Gastrocnemius medialis (tissue), 4 donors: ENCODE results near the gene ITPA. TPM values are rescaled to one million over a fixed set of nuclear protein-coding genes. Genes with fewer than 3 reads are reported as not detected.
A peak's percentile ranks its signal among the peaks of the same experiment; 100 is the strongest.

Source experiments
- ATAC-seq, 2 donors: fragments of 150-250 bp; one replicate each; pipeline ENCODE4 v1.9.1; 2016
- DNase-seq, 2 donors: peaks; one replicate each; pipeline ENCODE4 v3.0.0-alpha.2; 2019
- H3K27ac ChIP-seq, 4 donors: fragments of 200-600 bp; sonication (generic); 1 replicate in 1 of 4; 2 replicates in 3 of 4; pipeline ENCODE4 v1.5.1; 2016 to 2018; ENCODE audit warnings: mild to moderate bottlenecking in 2 of 4, moderate library complexity in 1 of 4
- H3K27me3 ChIP-seq, 3 donors: fragments of 200-600 bp; sonication (generic) in 2 of 3; 1 replicate in 1 of 3; 2 replicates in 2 of 3; pipeline versions ENCODE4 v1.5.1 to v1.6.0; 2016 to 2019; ENCODE audit warnings: mild to moderate bottlenecking in 1 of 3, moderate library complexity in 1 of 3
- H3K36me3 ChIP-seq, 2 donors: fragments of 200-600 bp; sonication (generic) in 1 of 2; one replicate each; pipeline ENCODE4 v1.5.1; 2017 to 2018
- H3K4me1 ChIP-seq, 2 donors: fragments of 200-600 bp; sonication (generic) in 1 of 2; one replicate each; pipeline ENCODE4 v1.5.1; 2016 to 2017; ENCODE audit warnings: mild to moderate bottlenecking in 2 of 2
- H3K4me3 ChIP-seq, 4 donors: fragments of 200-600 bp; sonication (generic) in 3 of 4; 1 replicate in 1 of 4; 2 replicates in 3 of 4; pipeline ENCODE4 v1.5.1; 2016 to 2019; ENCODE audit warnings: mild to moderate bottlenecking in 2 of 4
- H3K9me3 ChIP-seq, 3 donors: fragments of 200-600 bp; sonication (generic) in 2 of 3; 1 replicate in 1 of 3; 2 replicates in 2 of 3; pipeline ENCODE4 v1.5.1; 2016 to 2019
- POLR2A ChIP-seq, 2 donors: fragments of 450-650 bp; IDR thresholded peaks; one replicate each; pipeline ENCODE4 v1.6.1; 2017; ENCODE audit warnings: antibody characterized with exemption in 2 of 2, mild to moderate bottlenecking in 2 of 2, moderate library complexity in 2 of 2
- in situ Hi-C, 4 donors: fragments of 200-750 bp; cut with MboI; loops; one replicate each; pipeline versions ENCODE4 v1.15.0 to v1.8.0; 2017; ENCODE audit warnings: low sequenced_read_pairs in 4 of 4
- intact Hi-C: fragments of 100-400 bp; cut with DNase I; formaldehyde crosslinking; loops from one replicate; pipeline ENCODE4 v1.15.1; 2023; ENCODE audit warnings: low total_unique reads
- total RNA-seq, 4 donors: library from RNA; depleted of rRNA; stranded (reverse); fragments of >200 nt; gene quantifications; one replicate each; pipeline versions ENCODE4 v1.1.0 to v1.2.3, GENCODE V29; 2016
- TF ChIP-seq, protein P1 (sequence below), 5 experiments: fragments of 450-650 bp in 3 of 5; fragments of 200-600 bp in 2 of 5; sonication (generic) in 2 of 5; IDR thresholded peaks in 4 of 5; conservative IDR thresholded peaks in 1 of 5; 1 replicate in 4 of 5; 2 replicates in 1 of 5; pipeline ENCODE4 v1.5.1; 2016 to 2019; ENCODE audit warnings: antibody characterized with exemption in 5 of 5, mild to moderate bottlenecking in 3 of 5, moderate library complexity in 3 of 5

The ITPA gene
- total RNA-seq, 4 donors from 2014 or later: 27.2 to 59.5 (median 34.0) TPM

DNA sequence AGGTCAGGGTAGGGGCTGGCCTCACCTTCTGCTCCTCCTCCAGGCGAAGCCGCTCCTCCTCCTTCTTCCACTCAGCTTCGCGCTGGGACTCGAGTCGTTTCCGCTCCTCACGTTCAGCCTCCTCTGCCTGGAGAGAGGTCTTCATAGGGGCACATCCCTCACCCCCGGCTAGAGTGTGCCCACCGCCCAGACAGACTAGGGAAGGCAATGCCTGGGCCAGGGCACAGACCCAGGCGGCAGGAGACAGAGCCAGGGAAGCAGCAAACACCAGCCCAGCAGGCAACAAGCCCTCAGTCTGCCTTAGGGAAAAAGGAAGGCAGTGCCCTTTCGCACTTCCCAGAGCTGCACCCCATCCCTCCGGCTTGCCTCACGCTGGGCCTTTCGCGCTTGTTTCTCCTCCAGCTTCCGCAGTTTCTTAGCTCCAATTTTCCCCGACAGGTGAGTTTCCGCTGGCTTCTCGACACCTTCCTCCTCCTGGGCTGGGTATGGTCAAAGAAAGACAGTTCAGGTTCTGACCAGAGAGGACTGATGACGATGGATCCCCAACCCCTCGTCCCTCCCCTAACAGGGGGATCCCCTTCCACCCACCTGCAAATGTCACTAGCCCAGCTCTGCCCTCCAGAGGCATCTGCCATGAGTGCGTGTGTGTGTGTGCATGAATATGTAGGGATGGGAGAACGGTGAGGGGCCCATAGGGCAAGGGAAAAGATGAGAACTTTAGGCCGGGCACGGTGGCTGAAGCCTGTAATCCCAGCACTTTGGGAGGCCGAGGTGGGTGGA is 9.1 kb upstream of the ITPA start:
- DNase-seq: no peak
- peaks cover 8 to 14% of the 10 kb centered on the region in 2 donors for H3K4me1 ChIP-seq
- no peaks in the 10 kb centered on the region for H3K27me3 ChIP-seq
- peaks cover 0 to 58% of the 10 kb centered on the region in 2 donors for H3K36me3 ChIP-seq
- no peak overlapping the region for H3K4me3 ChIP-seq
- no peaks in the 10 kb centered on the region for H3K9me3 ChIP-seq
- no peak for ATAC-seq
- intact Hi-C loops (loop anchor here (10.0 kb wide), 1 partner anchor 155 kb away; the partner anchor contains the start of genes GNRH2 and MRPS26), in situ Hi-C loops (loop anchor here in 1 of 4 donors (25.0 kb wide), 1 partner anchor 138 kb away; the partner anchor contains the start of gene OXT)
- H3K27ac ChIP-seq: no peak overlapping the region
- TF ChIP-seq, protein P1, sequence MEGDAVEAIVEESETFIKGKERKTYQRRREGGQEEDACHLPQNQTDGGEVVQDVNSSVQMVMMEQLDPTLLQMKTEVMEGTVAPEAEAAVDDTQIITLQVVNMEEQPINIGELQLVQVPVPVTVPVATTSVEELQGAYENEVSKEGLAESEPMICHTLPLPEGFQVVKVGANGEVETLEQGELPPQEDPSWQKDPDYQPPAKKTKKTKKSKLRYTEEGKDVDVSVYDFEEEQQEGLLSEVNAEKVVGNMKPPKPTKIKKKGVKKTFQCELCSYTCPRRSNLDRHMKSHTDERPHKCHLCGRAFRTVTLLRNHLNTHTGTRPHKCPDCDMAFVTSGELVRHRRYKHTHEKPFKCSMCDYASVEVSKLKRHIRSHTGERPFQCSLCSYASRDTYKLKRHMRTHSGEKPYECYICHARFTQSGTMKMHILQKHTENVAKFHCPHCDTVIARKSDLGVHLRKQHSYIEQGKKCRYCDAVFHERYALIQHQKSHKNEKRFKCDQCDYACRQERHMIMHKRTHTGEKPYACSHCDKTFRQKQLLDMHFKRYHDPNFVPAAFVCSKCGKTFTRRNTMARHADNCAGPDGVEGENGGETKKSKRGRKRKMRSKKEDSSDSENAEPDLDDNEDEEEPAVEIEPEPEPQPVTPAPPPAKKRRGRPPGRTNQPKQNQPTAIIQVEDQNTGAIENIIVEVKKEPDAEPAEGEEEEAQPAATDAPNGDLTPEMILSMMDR (IDR thresholded peaks at IDR 0.05 in 4 of 5, conservative IDR thresholded peaks at IDR 0.05 in 1 of 5): no peak
- TF ChIP-seq POLR2A (IDR thresholded peaks at IDR 0.05): no peak

DNA sequence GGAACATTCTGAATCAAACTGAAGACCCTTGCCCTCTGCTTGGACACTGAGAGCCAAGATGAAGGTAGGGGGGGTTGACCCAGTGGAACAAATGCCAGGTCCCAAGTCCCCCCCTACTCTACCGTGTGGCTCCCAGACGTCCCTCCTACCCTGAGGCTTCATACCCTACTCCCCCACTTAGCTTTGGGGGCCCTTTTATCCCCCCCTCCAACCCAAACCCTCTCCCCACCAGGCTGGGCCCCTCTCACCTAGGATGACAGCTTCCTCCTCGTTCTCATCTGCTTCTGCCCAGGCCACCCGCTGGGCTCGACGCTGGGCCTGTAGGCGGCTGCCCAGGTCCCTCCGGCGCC is 6.4 kb upstream of the ITPA start:
- TF ChIP-seq, protein P1 (IDR thresholded peaks at IDR 0.05 in 4 of 5, conservative IDR thresholded peaks at IDR 0.05 in 1 of 5): no peak
- no peak for TF ChIP-seq POLR2A (IDR thresholded peaks at IDR 0.05)
- peak overlapping the region; percentile 92 to 94 (median 94) for H3K27ac ChIP-seq
- in situ Hi-C loops (no loop called here), intact Hi-C loops (loop anchor here (10.0 kb wide), 1 partner anchor 158 kb away; the partner anchor contains the start of genes GNRH2 and MRPS26)
- H3K9me3 ChIP-seq: no peaks in the 10 kb centered on the region
- H3K27me3 ChIP-seq: no peaks in the 10 kb centered on the region
- H3K4me1 ChIP-seq: peaks cover 8 to 14% of the 10 kb centered on the region in 2 donors
- peaks cover 0 to 39% of the 10 kb centered on the region in 2 donors for H3K36me3 ChIP-seq
- H3K4me3 ChIP-seq: peak overlapping the region; percentile 74 to 92 (median 90)
- DNase-seq: no peak
- no peak for ATAC-seq

DNA sequence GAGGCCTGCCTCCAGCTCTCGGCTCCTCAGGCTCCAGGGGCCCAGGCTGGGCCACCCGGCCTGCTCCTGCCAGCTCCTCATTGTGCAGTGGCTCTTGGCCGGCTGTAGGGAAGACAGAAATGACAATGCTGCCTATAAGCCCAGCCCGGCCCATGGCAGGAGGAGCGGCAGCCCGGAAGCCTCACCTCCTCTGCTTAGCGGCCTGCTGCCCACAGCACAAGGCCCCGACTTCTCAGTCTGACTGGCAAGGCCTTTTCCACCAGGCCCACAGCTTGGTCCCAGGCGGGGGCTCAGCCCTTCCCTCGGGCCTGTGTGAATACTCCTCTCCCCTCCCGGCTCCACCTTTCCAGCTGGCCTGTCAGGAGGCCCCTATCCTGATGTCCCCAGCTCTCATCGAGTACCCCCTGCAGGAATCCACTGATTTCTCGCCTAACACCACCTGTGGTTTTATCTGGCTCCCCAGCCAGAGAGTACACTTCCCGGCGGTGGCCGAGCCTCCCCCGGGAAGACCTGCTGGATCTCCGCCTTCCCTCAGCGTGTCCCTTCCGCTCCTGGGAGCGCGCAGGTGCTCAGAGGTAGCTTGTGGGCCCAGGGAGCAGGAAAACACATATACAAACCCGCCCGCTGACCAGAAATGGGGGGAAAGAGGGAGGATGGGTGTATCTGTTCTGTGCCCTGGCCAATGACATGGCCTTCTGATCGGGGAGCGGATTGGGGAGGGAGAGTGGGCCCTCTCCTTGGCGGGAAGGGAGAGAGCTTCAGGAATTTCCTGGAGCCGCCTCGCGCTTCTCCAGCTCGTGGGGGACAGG is 5.8 kb upstream of the ITPA start:
- Histone ChIP-seq H3K9me3 (no peaks in the 10 kb centered on the region), H3K36me3 (peaks cover 0 to 38% of the 10 kb centered on the region in 2 donors), H3K27me3 (no peaks in the 10 kb centered on the region), H3K27ac (peak overlapping the region; percentile 92 to 94 (median 94)), H3K4me1 (peaks cover 8 to 15% of the 10 kb centered on the region in 2 donors), H3K4me3 (peak overlapping the region; percentile 74 to 92 (median 90))
- in situ Hi-C loops (no loop called here), intact Hi-C loops (loop anchor here (2.0 to 10.0 kb wide), 2 partner anchors 27 to 159 kb away; partner anchors contain the start of genes GNRH2 and MRPS26)
- DNase-seq: no peak
- peak; percentile 2 to 9 for ATAC-seq
- TF ChIP-seq, protein P1 (IDR thresholded peaks at IDR 0.05 in 4 of 5, conservative IDR thresholded peaks at IDR 0.05 in 1 of 5): no peak
- TF ChIP-seq POLR2A (IDR thresholded peaks at IDR 0.05): no peak

DNA sequence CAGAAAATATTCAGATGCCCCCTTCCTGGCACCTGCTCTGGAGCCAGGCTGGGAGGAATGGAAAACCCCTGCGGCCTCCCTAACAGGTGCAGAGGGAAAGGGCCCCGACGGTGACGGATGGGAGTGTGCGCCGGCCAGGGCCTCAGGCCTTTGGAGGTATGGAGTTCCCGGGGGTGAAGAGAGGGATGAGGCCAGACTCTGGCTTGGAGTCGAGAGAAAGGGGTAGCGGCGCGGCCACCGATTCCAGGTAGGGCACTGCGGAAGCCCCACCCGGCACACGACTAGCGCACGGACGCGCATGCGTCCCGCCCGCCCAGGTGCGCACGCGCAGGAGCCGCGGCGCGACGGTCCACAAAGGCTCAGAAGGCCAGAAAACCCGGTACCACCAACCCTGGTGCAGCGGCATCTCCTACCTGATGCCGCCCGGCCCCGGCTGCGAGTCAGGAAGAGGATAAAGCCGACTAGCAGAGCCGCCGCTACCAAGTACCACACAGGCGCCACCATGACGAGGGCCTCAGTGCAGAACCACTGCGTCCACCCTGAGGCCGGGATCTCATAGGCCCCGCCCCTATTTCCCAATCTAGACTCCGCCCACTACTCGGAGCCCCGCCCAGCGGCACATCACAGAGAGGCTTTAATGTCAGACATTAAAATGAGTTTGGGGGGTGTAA is 5.0 kb upstream of the ITPA start, which contains the start of gene DDRGK1:
TSS of gene DDRGK1 (minus strand) at position 559 of the 671 bp plus-strand sequence. CDS start at position 504, 55 bp downstream.
- in situ Hi-C loops: no loop called here
- peak; percentile 67 to 87 for DNase-seq
- TF ChIP-seq, protein P1 (IDR thresholded peaks at IDR 0.05 in 4 of 5, conservative IDR thresholded peaks at IDR 0.05 in 1 of 5): no peak
- peak; percentile 62 to 77 for TF ChIP-seq POLR2A (IDR thresholded peaks at IDR 0.05)
- Histone ChIP-seq H3K36me3 (peaks cover 0 to 30% of the 10 kb centered on the region in 2 donors), H3K27ac (peak within 1 kb of the TSS; percentile 92 to 94 (median 94)), H3K4me1 (peaks cover 8 to 19% of the 10 kb centered on the region in 2 donors), H3K9me3 (no peaks in the 10 kb centered on the region), H3K27me3 (no peaks in the 10 kb centered on the region), H3K4me3 (peak within 1 kb of the TSS; percentile 74 to 92 (median 90))
- intact Hi-C loops: loop anchor here (2.0 to 10.0 kb wide), 2 partner anchors 27 to 159 kb away; partner anchors contain the start of genes GNRH2 and MRPS26
- ATAC-seq: peak; percentile 95 to 97
